Measurements from ENCODE around the gene SELENOS.

DNA sequence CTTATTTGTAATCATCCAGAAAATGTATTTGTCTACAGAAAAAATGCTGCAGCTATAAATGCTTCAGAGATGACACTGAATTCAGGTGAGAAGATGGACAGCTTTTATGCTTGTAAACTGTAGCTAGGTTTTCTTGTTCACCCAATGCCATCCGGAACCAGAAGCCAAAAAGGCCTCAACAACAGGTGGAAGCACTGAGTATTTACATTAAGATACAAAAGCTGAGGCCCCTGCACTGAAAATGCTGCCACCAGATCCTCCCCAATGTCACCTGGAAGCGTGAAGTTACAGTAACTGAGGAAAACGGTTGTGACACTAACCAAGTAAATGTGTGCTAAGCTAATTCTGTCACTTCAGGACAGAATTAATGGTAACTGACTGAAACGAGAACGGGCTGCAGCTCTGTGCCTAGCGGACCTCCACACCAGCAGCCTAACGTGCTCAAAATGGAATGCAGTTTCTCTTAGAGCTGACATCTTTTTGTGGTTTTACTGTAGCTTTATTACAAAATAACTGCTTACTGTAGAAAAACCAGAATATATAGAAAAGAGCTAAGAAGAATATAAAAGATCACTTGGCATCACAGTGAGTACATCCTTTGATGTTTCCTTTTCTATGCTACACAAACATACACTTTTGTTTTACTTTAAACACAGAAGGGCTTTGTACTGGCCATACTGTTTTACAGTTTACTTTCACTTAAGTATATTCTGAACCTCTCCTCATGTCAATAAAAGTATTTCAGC, 33.1 kb downstream of the SELENOS start:
- TF ChIP-seq, protein P1, sequence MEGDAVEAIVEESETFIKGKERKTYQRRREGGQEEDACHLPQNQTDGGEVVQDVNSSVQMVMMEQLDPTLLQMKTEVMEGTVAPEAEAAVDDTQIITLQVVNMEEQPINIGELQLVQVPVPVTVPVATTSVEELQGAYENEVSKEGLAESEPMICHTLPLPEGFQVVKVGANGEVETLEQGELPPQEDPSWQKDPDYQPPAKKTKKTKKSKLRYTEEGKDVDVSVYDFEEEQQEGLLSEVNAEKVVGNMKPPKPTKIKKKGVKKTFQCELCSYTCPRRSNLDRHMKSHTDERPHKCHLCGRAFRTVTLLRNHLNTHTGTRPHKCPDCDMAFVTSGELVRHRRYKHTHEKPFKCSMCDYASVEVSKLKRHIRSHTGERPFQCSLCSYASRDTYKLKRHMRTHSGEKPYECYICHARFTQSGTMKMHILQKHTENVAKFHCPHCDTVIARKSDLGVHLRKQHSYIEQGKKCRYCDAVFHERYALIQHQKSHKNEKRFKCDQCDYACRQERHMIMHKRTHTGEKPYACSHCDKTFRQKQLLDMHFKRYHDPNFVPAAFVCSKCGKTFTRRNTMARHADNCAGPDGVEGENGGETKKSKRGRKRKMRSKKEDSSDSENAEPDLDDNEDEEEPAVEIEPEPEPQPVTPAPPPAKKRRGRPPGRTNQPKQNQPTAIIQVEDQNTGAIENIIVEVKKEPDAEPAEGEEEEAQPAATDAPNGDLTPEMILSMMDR (IDR thresholded peaks at IDR 0.05): no peak
- no peak for TF ChIP-seq POLR2A (IDR thresholded peaks at IDR 0.05)

Data from thyroid gland (tissue), 4 donors.